ENCODE measurements around the gene PLAGL1. TPM values are rescaled to one million over a fixed set of nuclear protein-coding genes. Genes with fewer than 3 reads are reported as not detected.
"Not testable (repeated sequence)": the region's sequence is repeated elsewhere in the genome, so short reads cannot be mapped to it uniquely, and the experiment has no call there.

PLAGL1 gene
- total and polyA plus RNA-seq, 2 experiments from 2014 or later = 48.6 to 88.9 TPM

- Histone ChIP-seq H3K36me3 (replicated peaks; ENCODE audit: insufficient read depth, low read depth) (no peaks in the 10 kb centered on the region), H2AFZ (no peak overlapping the region), H3K9me3 (ENCODE audit: low read depth) (no peaks in the 10 kb centered on the region), H3K79me2 (no peaks in the 10 kb centered on the region), H3K4me3 (no peak overlapping the region), H3K4me2 (no peak overlapping the region), H4K20me1 (ENCODE audit: insufficient read depth, poor library complexity, severe bottlenecking) (no peaks in the 10 kb centered on the region), H3K9me2 (replicated peaks; ENCODE audit: insufficient read depth) (no peaks in the 10 kb centered on the region), H3K27me3 (no peaks in the 10 kb centered on the region), H3K27ac (no peak overlapping the region), H3K4me1 (ENCODE audit: insufficient read depth) (no peaks in the 10 kb centered on the region)
- DNase-seq (ENCODE audit: low spot score) = no peak
- TF ChIP-seq EZH2phosphoT487 (IDR thresholded peaks at IDR 0.05; ENCODE audit: low read depth, severe bottlenecking, unreplicated experiment) = no peak
- no peak for TF ChIP-seq EZH2 (IDR thresholded peaks at IDR 0.05; ENCODE audit: borderline replicate concordance)
- TF ChIP-seq, protein P1, sequence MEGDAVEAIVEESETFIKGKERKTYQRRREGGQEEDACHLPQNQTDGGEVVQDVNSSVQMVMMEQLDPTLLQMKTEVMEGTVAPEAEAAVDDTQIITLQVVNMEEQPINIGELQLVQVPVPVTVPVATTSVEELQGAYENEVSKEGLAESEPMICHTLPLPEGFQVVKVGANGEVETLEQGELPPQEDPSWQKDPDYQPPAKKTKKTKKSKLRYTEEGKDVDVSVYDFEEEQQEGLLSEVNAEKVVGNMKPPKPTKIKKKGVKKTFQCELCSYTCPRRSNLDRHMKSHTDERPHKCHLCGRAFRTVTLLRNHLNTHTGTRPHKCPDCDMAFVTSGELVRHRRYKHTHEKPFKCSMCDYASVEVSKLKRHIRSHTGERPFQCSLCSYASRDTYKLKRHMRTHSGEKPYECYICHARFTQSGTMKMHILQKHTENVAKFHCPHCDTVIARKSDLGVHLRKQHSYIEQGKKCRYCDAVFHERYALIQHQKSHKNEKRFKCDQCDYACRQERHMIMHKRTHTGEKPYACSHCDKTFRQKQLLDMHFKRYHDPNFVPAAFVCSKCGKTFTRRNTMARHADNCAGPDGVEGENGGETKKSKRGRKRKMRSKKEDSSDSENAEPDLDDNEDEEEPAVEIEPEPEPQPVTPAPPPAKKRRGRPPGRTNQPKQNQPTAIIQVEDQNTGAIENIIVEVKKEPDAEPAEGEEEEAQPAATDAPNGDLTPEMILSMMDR (IDR thresholded peaks at IDR 0.05; ENCODE audit: poor library complexity) = no peak
These were observed 44.4 kb upstream of the PLAGL1 start for GRCh38 chr6:144052488-144052887.

DNA sequence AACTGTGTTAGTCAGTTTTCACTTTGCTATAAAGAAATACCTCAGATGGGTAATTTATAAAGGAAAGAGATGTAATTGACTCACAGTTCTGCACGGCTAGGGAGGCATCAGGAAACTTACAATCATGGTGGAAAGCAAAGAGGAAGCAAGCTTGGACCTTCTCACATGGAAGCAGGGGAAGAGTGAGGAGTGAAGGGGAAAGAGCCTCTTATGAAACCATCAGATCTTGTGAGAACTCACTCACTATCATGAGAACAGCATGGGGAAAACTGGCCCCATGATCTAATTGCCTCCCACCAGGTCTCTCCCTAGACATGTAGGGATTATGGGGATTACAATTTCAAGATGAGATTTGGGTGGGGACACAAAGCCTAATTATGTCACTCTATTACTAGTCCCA is 41.3 kb upstream of the PLAGL1 start:
- TF ChIP-seq, protein P1 (IDR thresholded peaks at IDR 0.05; ENCODE audit: poor library complexity) = no peak
- TF ChIP-seq EZH2 (IDR thresholded peaks at IDR 0.05; ENCODE audit: borderline replicate concordance) = no peak

GRCh38 chr6:144047688-144048087 is 39.6 kb upstream of the PLAGL1 start:
- Histone ChIP-seq H3K9me2 (replicated peaks; ENCODE audit: insufficient read depth) (no peaks in the 10 kb centered on the region), H3K9me3 (ENCODE audit: low read depth) (no peaks in the 10 kb centered on the region), H3K27me3 (no peaks in the 10 kb centered on the region), H3K4me3 (no peak overlapping the region), H2AFZ (no peak overlapping the region), H4K20me1 (ENCODE audit: insufficient read depth, poor library complexity, severe bottlenecking) (no peaks in the 10 kb centered on the region), H3K4me1 (ENCODE audit: insufficient read depth) (no peaks in the 10 kb centered on the region), H3K27ac (no peak overlapping the region), H3K4me2 (no peak overlapping the region), H3K79me2 (no peaks in the 10 kb centered on the region), H3K36me3 (replicated peaks; ENCODE audit: insufficient read depth, low read depth) (no peaks in the 10 kb centered on the region)
- DNase-seq (ENCODE audit: low spot score) = no peak
- 65% methylated on average over 1 of the region's 1 CpG for WGBS (ENCODE audit: low lambda C conversion rate, missing lambda C conversion rate)
- TF ChIP-seq EZH2phosphoT487 (IDR thresholded peaks at IDR 0.05; ENCODE audit: low read depth, severe bottlenecking, unreplicated experiment) (no peak), EZH2 (IDR thresholded peaks at IDR 0.05; ENCODE audit: borderline replicate concordance) (no peak)
- TF ChIP-seq, protein P1 (IDR thresholded peaks at IDR 0.05; ENCODE audit: poor library complexity) = no peak

More for the DNA sequence above, 41.3 kb upstream of the PLAGL1 start:
- Histone ChIP-seq H3K27me3 (no peaks in the 10 kb centered on the region), H3K4me2 (no peak overlapping the region), H3K4me1 (ENCODE audit: insufficient read depth) (no peaks in the 10 kb centered on the region), H3K9me2 (replicated peaks; ENCODE audit: insufficient read depth) (no peaks in the 10 kb centered on the region), H3K36me3 (replicated peaks; ENCODE audit: insufficient read depth, low read depth) (no peaks in the 10 kb centered on the region), H3K27ac (no peak overlapping the region), H2AFZ (no peak overlapping the region), H4K20me1 (ENCODE audit: insufficient read depth, poor library complexity, severe bottlenecking) (no peaks in the 10 kb centered on the region), H3K4me3 (no peak overlapping the region), H3K9me3 (ENCODE audit: low read depth) (no peaks in the 10 kb centered on the region), H3K79me2 (no peaks in the 10 kb centered on the region)
- no peak for DNase-seq (ENCODE audit: low spot score)
- 80% methylated on average over 1 of the region's 1 CpG for WGBS (ENCODE audit: low lambda C conversion rate, missing lambda C conversion rate)

GRCh38 chr6:144046672-144047071 is 38.6 kb upstream of the PLAGL1 start:
- not testable (repeated sequence) for DNase-seq (ENCODE audit: low spot score); H3K4me3 ChIP-seq; H3K27ac ChIP-seq; H2AFZ ChIP-seq; H3K4me2 ChIP-seq; H3K79me2 ChIP-seq; H3K4me1 ChIP-seq (ENCODE audit: insufficient read depth); H3K9me3 ChIP-seq (ENCODE audit: low read depth); H4K20me1 ChIP-seq (ENCODE audit: insufficient read depth, poor library complexity, severe bottlenecking); H3K27me3 ChIP-seq; H3K36me3 ChIP-seq (replicated peaks; ENCODE audit: insufficient read depth, low read depth); H3K9me2 ChIP-seq (replicated peaks; ENCODE audit: insufficient read depth)
- 80% methylated on average over 8 of the region's 8 CpGs for WGBS (ENCODE audit: low lambda C conversion rate, missing lambda C conversion rate)

- H3K27me3 ChIP-seq; DNase-seq (ENCODE audit: low spot score); H3K27ac ChIP-seq; H3K4me2 ChIP-seq; H3K79me2 ChIP-seq; H4K20me1 ChIP-seq (ENCODE audit: insufficient read depth, poor library complexity, severe bottlenecking); H3K4me1 ChIP-seq (ENCODE audit: insufficient read depth); H3K36me3 ChIP-seq (replicated peaks; ENCODE audit: insufficient read depth, low read depth); H3K9me2 ChIP-seq (replicated peaks; ENCODE audit: insufficient read depth); H2AFZ ChIP-seq; H3K4me3 ChIP-seq; H3K9me3 ChIP-seq (ENCODE audit: low read depth): not testable (repeated sequence)
- WGBS (ENCODE audit: low lambda C conversion rate, missing lambda C conversion rate) = 85% methylated on average over 2 of the region's 2 CpGs
These were observed 36.9 kb upstream of the PLAGL1 start for GRCh38 chr6:144044989-144045388.

Measured in hepatocyte (in vitro differentiated cells).